ENCODE measurements around the gene MYH3. TPM values are rescaled to one million over a fixed set of nuclear protein-coding genes. Genes with fewer than 3 reads are reported as not detected.

MYH3 gene
- total RNA-seq, 2 experiments from 2014 or later = 3.2 to 3.4 TPM

Other genes with a start within 250 kb of the MYH3 start
- gene MYH8, start 235.4 kb downstream of the MYH3 start, total RNA-seq = not detected
- gene MYH4, start 187.8 kb downstream of the MYH3 start, total RNA-seq = not detected
- not detected for gene MYH1, start 138.8 kb downstream of the MYH3 start, total RNA-seq
- not detected for gene MYH2, start 107.7 kb downstream of the MYH3 start, total RNA-seq
- 10 to 100 TPM; 55.1 to 56.1 TPM for gene SCO1, start 40.2 kb upstream of the MYH3 start, total RNA-seq
- 10 to 100 TPM; 12.9 to 13.2 TPM for gene ADPRM, start 40.3 kb upstream of the MYH3 start, total RNA-seq
- gene TMEM220, start 72.7 kb upstream of the MYH3 start, total RNA-seq = 1 to 10 TPM; 1.6 to 2.5 TPM
- not detected for gene TMEM238L, start 146.8 kb upstream of the MYH3 start, total RNA-seq
- gene PIRT, start 180.8 kb upstream of the MYH3 start, total RNA-seq = not detected

Data from activated naive CD8-positive, alpha-beta T cell treated with anti-CD3 and anti-CD28 coated beads for 36 hours (primary cell).